Testis (tissue), 2 donors: ENCODE results near the gene CDKN1C.

Source experiments
- CTCF ChIP-seq, 3 experiments: fragments of 450-650 bp in 2 of 3; fragments of 200-600 bp in 1 of 3; sonication (generic) in 1 of 3; IDR thresholded peaks; one replicate each; pipeline ENCODE4 v1.5.1; 2016 to 2019; ENCODE audit warnings: antibody characterized with exemption in 3 of 3, mild to moderate bottlenecking in 2 of 3, moderate library complexity in 1 of 3
- POLR2A ChIP-seq: fragments of 450-650 bp; IDR thresholded peaks from one replicate; pipeline ENCODE4 v1.6.1; 2017; ENCODE audit warnings: antibody characterized with exemption, mild to moderate bottlenecking, moderate library complexity

DNA sequence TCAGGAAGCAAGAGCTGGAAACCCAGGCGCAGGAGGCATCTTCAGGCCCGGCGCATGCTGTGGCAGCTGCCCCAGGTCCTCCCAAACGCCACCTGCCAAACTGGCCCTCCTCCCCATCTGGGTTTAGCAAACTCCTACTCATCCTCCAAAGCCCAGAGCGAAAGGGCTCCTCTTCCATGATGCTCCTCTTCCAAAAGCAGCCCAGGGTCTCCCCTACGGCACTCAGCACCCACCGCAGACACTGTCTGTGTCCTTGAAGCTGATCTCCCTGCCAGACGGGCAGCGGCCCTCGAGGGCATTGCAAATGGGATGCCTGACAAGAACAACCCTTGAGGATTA, 25.9 kb downstream of the CDKN1C start:
- TF ChIP-seq POLR2A, result no peak
- TF ChIP-seq CTCF (IDR thresholded peaks at IDR 0.05), result no peak
